GM18858 (cell line): Measurements from ENCODE around the gene ST14.
"Not testable (repeated sequence)": the region's sequence is repeated elsewhere in the genome, so short reads cannot be mapped to it uniquely, and the experiment has no call there.

Experiments
- ATAC-seq: cut with Tn5 transposase; IDR thresholded peaks from one replicate; pipeline ENCODE4 v1.9.1; 2021; ENCODE audit not compliant: unreplicated experiment

ST14 gene

DNA sequence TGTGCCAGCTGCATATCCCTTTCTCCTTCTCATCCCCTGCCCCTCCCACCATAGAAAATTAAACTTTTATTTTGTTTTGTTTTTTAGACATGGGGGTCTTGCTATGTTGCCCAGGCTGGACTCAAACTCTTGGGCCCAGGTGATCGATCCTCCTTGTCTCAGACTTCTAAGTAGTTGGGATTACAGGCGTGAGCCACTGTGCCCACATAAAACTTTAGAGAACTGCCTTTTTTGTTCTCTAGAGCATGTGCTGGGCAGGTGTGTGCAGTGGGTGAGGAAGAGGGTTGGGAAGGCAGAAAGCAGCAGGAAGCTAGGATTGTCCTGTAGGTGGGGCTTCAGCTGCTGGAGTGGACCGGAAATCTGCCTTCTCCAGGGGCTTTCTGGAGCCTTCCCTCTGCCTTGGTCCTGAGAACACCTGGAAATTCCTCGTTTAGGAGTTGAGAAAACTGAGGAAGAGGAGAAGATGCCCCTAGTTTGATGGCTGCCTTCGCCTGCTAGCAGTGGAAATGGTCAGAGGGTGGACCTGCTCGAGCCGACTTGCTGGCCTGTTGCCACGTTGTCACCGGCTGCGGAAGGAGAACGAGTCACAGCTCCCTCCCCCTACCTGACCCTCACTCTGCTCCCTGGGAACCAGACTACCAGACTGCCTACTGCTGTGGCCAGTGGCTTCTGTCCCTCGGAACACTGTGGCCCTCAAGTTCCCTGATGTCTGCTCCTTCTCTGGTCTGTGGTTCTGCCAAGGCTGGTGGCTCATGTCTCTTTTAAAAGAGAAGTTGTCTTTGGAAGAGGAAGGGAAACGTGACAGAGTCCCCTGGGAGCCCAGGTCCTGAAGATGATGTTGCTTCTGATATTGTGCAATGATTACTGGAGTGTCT lies 4.0 kb downstream of the ST14 start:
- no peak for ATAC-seq

DNA sequence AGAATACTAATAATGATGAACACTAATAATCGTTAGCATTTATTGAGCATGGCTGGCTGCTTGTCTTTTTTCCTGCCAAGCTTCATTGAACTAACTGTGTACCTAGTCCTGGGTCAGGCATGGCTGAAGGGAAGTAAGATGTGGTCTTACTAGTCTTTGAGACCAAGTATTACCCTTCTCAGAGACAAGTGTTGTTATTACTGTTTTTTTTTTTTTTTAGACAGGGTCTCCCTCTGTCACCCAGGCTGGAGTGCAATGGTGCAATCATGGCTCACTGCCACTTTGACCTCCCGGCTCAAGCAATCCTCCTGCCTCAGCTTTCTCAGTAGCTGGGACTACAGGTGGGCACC lies 4.6 kb downstream of the ST14 start:
- no peak for ATAC-seq

DNA sequence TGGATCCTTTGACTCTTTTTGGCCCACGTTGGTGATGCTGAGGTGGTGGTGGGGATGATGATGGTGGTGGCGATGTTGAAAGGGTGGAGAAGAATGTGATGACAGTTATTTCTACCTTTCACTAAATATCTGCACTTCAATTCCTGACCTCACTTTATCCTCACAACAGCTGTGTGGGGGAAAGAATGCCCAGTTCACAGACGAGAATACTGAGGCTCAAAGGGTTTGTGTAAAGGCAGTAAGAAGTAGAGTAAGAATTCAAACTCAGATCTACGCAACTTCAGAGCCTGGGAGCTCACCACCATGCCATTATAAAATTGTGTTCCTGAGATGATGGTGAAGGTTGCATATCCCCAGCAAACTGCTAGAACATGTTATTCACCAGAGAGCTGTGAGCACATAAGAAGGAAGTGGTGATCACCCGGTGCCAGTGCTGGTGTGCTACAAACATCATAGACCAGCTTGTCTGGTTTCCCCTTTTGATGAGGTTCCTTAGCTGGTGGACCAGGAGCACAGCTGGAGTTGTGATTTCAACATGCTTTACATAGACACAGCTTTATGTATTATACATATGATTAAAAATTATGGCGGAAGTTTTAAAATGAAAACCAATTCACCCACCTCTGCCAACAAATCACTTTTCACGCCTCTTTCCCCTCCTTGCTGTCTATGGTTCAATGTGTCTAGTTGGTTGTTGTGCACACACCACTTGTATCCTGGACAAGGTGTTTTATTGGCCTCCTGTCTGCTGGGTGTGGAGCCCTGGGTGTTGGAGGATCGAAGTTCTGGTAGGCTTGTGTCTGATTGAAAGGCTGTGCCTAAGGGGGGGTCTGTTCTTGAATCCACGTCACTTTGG lies 6.2 kb downstream of the ST14 start:
- no peak for ATAC-seq

DNA sequence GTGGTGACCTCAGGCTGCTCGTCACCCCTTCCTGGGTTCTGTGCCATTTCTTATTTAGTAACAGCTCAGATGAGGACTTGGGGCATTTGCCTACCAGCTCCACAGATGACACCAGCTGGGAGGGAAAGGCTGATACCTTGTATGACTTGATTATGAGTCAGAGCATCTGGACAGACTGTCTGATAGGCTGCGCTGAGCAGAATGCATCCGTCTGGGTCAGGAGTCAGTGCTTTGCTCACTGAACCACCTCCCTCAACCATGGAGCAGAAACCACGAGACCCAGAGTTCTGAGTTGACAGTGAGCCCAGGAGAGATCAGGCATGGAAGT lies 6.8 kb downstream of the ST14 start:
- peak; percentile 81 for ATAC-seq

DNA sequence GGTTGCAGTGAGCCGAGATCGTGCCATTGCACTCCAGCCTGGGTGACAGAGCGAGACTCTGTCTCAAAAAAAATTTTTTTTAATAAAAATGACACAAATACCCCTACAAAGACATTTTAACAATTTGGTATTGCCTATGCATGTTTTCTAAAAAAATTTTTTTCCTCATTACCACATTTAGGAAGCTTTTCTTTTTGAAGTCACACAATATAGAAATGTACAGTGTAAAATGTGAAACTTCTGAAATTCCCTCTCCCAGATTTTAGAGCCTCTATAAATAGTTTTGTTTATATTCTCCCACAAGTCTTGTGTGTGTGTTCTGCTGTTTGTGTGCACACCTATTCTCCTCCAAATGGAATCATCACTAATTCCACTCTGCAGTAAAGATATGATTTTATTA lies 7.6 kb downstream of the ST14 start:
- ATAC-seq = no peak

DNA sequence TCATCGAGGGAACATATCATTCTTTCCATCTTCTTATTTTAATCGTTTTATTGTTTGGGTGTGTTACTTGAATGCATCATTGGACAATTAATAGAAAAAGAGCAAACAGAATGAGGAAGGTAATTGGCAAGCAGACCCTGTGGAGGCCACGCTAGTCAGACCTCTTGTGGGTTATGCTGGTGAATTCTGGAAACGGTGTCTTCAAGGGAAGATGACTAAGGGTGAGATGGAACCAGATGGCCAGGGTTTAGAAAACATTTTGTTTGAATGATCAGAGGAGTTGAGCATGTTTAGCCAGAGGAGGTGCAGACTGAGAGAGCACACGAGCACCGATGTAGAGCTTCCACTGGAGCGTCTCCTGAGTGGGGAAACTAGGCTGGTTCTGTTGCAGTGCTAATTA lies 8.5 kb downstream of the ST14 start:
- ATAC-seq = no peak

DNA sequence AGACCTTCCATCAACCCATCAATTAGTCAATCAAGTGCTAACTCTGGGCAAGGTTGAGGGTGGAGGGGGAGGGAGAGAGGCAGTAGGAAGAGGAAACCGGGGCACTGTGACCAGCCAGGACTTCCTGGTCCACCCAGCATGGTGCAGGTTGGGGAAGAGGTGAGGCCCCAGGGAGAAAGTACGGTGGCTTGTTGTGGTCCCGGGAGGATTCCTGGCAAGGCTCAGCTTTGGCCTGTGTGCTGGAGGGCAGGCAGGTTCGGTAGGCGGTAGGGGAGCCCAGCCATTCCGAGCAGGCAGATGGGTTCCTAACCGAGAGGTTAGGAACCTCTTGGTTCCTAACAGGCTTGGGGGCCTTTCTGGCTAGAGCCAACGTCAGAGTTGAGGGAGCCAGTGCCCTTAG lies 10.8 kb downstream of the ST14 start:
- ATAC-seq = no peak

DNA sequence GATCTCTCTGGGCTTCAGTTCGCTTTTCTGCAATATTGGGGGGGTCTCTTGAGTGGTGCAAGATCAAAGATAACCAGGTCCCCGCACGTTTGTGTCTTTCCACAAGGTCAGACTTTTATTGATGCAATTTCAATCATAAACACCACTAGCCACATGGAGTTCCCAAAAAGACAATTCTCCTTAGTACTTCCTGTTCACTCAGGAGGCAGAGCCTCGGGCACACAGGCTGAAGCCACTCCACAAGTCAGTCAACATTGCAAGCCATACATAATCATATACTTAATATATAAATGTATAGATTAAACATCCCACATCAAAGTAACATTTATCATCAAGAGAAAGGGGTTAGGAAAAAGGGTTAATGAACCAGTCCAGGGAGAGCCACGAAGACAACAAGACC lies 12.0 kb downstream of the ST14 start:
- no peak for ATAC-seq

DNA sequence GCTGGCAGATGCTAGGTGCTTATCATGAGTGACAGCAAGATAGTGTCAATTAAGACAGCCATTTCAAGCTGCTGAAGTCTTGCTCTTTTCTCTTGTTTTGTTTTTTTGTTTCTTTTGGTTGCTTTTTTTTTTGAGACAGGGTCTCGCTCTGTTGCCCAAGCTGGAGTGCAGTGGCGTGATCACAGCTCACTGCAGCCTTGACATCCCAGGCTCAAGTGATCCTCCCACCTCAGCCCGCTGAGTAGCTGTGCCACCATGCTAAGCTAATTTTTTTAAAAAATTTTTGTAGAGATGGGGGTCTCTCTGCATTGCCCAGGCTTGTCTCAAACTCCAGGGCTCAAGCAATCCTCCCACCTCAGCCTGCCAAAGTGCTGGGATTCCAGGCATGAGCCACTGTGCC lies 12.4 kb downstream of the ST14 start:
- not testable (repeated sequence) for ATAC-seq

DNA sequence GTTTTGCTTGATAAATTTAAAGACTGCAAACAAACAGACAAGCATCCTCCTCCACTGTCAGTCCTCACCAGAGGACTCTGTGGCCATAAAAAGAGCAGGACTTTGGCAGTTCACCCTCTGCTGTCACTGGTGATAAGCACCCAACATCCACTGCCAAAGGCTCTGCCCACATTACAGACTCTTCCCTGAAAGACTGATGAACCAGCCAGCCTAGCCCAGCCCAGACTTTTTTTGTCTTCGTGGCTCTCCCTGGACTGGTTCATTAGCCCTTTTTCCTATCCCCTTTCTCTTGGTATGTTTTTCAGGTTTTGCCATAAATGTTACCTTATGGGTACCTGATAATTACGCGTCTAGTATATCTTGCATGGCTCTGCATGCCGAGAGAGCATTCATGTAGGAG lies 15.1 kb downstream of the ST14 start:
- ATAC-seq = no peak

DNA sequence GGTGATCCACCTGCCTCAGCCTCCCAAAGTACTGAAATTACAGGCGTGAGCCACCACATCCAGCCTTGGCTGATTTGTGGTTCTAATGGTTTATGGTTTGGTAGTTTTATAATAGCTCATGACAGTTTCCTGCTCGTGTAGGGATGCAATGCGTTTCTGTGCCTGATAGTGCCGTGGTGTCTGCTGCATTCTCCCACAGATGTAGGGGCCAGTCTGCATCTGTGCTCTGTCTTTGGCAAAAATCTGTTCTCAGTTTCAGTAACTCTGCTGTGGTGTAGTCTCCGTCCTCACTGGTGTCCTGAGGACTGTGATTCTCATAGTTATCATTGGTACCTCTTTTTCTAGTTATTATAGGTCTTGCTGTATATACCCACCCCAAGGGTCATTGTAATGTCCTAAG lies 16.3 kb downstream of the ST14 start:
- no peak for ATAC-seq

DNA sequence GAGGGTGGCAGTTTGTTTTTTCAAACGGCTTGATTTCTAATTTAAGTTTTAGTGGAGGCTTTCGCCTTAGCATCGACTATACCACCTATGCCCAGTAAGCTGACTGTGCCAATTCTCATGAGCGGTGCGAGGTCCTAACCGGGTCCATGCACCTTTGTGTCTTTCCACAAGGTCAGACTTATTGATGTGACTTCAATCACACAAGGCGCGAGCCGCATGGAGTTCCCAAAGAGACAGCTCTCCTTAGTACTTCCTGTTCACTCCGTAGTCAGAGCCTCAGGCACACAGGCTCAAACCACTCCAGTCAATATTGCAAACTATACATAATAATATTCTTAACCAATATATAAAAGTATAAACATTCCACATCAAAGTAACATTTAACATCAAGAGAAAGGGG lies 18.2 kb downstream of the ST14 start:
- ATAC-seq = no peak

DNA sequence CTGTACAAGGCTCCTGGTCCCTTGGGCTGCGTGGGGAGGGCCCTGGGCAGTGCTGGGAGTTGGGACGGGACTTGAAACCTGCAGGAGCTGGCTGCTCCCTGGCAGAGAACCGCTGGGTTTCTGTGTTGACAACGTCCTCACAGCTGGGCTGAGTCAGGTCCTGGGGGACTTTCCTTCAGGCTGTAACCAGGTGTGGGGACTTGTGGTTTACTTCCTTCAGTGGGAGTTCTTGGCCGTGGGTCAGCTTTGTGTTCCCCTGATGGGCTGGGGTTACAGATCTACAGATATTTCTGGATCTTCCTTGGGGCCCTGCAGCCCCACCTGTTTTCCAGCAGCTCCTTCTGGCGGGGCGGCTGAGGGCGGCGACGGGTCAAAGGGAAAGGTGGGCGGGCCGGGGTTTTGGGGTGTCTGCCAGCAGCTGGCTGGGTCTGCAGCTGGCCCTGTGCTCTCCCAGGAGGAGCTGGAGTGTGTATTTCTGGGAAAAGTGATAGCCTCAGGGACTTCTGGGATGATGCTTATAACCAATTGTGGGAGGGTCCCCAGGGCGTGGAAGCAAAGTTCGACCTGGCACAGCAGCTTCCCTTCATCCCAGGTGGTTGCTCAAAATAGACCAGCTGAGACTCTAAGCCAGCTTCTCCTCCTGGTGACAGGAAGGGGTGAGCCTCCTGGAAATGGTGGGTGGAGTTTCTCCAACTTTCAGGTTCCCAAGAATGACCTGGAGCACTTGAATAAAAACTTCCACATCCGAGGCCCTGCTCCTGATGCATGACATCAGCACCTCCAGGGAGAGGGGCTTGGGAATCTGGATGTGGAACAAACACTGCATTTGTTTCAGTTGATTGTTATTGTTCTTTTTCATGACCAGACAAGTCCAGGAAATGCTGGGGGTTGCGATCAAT lies 19.1 kb downstream of the ST14 start:
- ATAC-seq = no peak

DNA sequence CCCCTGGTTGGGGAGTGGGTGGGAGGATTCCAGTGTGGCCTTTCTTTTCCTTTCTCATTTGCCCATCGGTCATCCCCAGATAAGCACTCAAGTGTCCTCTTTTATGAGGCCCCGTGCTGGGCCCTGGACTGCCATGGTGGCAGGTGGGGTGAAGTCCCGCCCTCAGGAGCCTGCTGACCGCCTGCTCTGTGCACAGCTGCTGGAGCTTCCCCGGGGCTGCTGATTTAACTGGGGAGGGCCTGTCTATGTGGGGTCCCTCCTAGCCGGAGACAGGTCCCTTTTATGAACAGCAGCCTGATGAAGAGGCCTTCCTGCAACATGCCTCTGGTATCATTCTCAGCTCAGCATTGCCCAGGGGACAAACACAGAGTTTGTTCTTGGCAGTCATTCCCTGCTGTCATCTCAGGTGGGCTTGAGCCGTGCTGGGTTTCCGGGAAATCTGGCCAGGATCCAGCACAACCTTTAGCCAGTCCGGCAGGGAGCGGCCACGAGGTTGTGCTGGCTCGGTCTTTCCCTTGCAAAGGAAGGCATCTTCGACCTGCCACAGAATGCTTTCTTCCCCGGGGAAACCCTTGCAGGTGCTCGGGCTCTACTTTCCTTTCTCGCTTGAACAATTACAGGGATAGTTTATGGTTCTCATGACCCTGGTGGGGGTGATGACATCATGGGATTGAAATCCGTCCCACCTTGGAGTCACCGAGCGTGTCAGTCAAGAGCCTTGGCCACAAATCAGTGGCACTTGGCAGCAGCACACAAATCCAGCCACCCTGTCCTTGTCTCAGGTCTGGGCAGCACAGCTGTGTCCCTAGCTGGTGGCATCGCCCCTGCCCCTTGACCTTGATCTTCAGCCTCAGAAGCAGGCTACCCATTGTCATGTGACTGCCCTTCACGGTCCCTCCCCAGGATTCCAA lies 20.1 kb downstream of the ST14 start:
- ATAC-seq = no peak

DNA sequence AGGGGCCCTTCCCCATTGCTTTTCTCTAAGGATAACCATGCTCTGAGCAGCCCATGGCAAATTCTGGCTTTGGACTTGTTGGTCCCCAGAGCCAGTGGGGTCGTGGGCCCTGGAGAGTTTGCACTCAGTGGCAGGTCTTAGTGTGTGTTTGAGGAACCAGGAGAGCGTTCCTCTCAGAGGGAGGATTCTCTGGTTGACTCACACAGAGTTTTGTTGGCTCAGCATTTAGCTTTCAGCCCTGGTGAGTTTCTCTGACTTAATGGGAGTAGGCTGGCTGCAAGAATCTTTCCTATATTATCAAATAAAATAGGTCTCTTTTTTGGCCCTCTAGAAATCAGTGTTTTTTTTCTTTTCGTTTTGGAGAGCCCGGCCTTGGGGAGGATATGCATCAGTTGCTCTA lies 20.9 kb downstream of the ST14 start:
- ATAC-seq = peak; percentile 53

DNA sequence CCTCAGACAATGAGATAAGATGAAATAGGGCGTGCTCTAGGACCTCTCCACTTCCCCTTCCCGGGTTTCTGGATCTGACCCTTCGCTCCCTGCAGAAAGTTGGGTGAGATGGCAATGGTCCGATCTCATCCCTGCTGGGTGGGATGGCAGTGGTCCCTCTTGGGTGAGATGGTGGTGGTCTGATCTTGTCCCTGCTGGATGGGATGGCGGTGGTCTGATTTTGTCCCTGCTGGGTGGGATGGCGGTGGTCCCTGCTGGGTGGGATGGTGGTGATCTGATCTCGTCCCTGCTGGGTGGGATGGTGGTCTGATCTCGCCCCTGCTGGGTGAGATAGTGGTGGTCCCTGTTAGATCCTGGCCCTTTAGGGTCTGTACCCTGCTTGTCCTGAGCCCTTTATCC lies 21.3 kb downstream of the ST14 start:
- ATAC-seq = no peak

DNA sequence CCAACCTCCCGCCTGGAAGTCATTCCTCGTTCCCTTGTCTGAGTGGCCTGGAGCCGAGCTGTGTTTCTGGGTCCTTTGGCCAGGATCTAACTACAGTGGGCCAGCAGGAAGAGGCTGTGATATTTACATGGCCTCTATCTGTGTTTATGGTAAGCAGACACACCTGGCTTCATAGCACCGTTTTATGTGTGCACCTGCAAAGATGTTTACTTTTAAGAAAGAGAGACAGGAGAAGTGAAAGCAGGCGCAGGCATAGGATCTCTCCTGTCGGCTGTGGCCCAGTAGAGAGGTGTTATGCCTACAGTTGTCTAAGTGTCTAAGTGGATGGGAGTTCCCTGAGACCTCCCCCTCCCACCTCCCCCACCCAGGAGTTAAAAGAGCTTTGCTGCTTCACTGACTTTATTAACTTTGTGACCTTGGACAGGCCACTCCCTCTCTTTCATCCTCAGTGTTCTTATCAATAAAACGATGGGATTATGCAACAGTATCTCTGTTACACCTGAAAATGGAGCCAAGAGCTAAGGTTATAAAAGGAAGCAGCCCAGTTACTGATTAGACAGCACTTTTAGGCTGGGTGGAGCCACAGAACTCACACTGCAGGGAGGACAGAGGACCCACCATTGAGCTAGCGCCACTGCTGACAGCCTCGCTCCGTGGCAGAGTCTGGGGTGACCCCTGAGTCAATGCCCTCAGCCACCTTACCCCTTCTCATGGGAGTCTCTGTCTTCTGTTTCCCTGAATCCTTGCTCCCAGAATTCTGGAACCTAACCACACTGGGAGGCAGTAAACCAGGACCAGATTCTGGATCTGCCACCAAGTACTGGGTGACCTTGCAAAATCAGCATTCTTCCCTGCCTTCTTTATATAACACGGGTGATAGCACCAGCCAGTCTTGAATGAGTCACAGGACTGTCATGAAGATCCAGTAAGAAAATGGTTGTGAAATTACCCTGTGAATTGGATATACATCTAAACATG lies 22.0 kb downstream of the ST14 start:
- no peak for ATAC-seq

DNA sequence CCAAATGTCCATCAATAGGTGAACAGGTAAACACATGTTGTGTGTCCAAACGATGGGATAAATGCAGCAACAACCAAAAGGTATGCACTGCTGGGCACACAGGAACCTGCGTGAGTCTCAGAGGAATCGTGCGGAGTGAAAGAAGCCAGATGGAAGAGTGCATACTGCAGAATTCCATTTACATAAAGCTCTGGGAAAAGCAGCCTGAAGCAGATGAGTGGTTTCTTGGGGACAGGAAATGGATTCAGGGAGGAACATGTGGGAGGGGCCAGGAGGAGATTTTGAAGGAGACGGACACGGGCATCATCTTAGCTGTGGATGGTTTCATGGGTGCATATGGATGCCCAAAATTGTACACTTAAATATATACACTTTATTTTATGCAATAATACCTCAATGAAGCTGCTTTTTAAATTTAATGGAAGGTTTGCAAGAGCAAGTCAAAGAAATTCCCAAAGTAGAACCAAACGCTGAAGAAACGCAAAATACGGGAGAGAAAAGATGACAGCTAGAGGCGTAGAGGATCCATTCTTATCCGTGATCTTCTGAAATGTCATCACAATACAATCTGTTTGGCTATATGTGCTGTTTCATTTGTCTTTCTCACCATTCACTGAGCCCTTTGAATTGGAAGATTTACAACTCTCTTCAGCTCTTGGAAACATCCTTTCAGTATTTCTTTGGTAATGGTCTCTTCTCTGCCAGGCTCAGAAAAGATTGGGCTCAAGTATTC lies 24.5 kb downstream of the ST14 start:
- ATAC-seq = no peak

DNA sequence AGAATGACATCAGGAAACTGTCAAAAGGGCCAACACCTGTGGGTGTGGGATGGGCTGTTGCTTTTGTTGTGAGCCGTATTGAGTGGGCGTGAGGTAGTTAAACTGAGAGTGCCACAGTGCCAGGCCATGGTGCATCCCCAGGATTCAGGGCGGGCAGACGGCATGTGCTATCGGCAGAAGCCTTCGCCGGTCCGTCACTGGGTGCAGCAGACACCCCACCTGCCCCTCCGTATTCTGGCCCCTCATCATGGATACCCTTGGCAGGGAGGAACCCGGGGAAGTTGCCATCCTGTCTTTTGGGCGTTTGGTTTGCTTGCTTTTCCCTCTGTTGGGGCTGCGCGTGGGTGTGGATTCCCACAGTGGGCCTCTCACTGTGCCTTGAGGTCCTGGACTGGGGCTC lies 27.5 kb downstream of the ST14 start:
- ATAC-seq = no peak
